HEK293T (cell line): ENCODE results near the gene FHAD1.

Source experiments
- CTCF ChIA-PET: fragments of 350-600 bp; formaldehyde crosslinking; extraction: SDS; loops from one replicate; lab custom pipeline; 2021; ENCODE audit warnings: antibody characterized with exemption, inconsistent platforms; lab: Yijun Ruan, JAX
- POLR2A ChIA-PET: fragments of 350-600 bp; formaldehyde crosslinking; extraction: SDS; loops from one replicate; lab custom pipeline; 2020; ENCODE audit warnings: antibody characterized with exemption, inconsistent platforms; lab: Yijun Ruan, JAX
- DNase-seq: peaks from one replicate; pipeline ENCODE4 v3.0.0; 2012; ENCODE audit warnings: mixed read lengths; ENCODE audit errors: extremely low spot score
- ARNT ChIP-seq: fragments of 450-650 bp; IDR thresholded peaks from 2 replicates; pipeline ENCODE4 v1.6.1; 2017; ENCODE audit warnings: mild to moderate bottlenecking
- BHLHE40 ChIP-seq: fragments of 450-650 bp; IDR thresholded peaks from 2 replicates; pipeline ENCODE4 v1.6.1; 2016; ENCODE audit warnings: mild to moderate bottlenecking, moderate library complexity, borderline replicate concordance
- CTBP1 ChIP-seq: fragments of 450-650 bp; IDR thresholded peaks from 2 replicates; pipeline ENCODE4 v1.6.1; 2016; ENCODE audit warnings: borderline replicate concordance
- ELF4 ChIP-seq: fragments of 450-650 bp; IDR thresholded peaks from 2 replicates; pipeline ENCODE4 v1.6.1; 2017; ENCODE audit warnings: antibody characterized with exemption
- FOXA1 ChIP-seq: fragments of 450-650 bp; IDR thresholded peaks from 2 replicates; pipeline ENCODE4 v1.6.1; 2016; ENCODE audit warnings: mild to moderate bottlenecking
- FOXK2 ChIP-seq: fragments of 450-650 bp; IDR thresholded peaks from 2 replicates; pipeline ENCODE4 v1.6.1; 2016; ENCODE audit warnings: mild to moderate bottlenecking
- FOXM1 ChIP-seq: fragments of 450-650 bp; IDR thresholded peaks from 2 replicates; pipeline ENCODE4 v1.6.1; 2017; ENCODE audit warnings: mild to moderate bottlenecking, borderline replicate concordance
- HDGF ChIP-seq: fragments of 450-650 bp; IDR thresholded peaks from 2 replicates; pipeline ENCODE4 v1.6.1; 2017; ENCODE audit warnings: antibody characterized with exemption, borderline replicate concordance
- L3MBTL2 ChIP-seq: fragments of 450-650 bp; conservative IDR thresholded peaks from 2 replicates; pipeline ENCODE4 v1.6.1; 2016; ENCODE audit warnings: mild to moderate bottlenecking
- LEF1 ChIP-seq: fragments of 450-650 bp; IDR thresholded peaks from 2 replicates; pipeline ENCODE4 v1.6.1; 2017; ENCODE audit warnings: mild to moderate bottlenecking, borderline replicate concordance
- NFRKB ChIP-seq: fragments of 450-650 bp; IDR thresholded peaks from 2 replicates; pipeline ENCODE4 v1.6.1; 2016; ENCODE audit warnings: mild to moderate bottlenecking, moderate library complexity
- SP1 ChIP-seq: fragments of 450-650 bp; IDR thresholded peaks from 2 replicates; pipeline ENCODE4 v1.6.1; 2017
- SUZ12 ChIP-seq: fragments of 450-650 bp; IDR thresholded peaks from 2 replicates; pipeline ENCODE4 v1.6.1; 2016; ENCODE audit warnings: mild to moderate bottlenecking
- TARDBP ChIP-seq: fragments of 450-650 bp; IDR thresholded peaks from 2 replicates; pipeline ENCODE4 v1.6.1; 2016
- ZNF384 ChIP-seq: fragments of 450-650 bp; IDR thresholded peaks from 2 replicates; pipeline ENCODE4 v1.6.1; 2016
- TF ChIP-seq, protein P1 (sequence below): fragments of 450-650 bp; IDR thresholded peaks from 2 replicates; pipeline ENCODE4 v1.6.1; 2016

The FHAD1 gene

GRCh38 chr1:15217654-15218053 is 29.4 kb upstream of the FHAD1 start:
- DNase-seq, result no peak
- TF ChIP-seq, protein P1, sequence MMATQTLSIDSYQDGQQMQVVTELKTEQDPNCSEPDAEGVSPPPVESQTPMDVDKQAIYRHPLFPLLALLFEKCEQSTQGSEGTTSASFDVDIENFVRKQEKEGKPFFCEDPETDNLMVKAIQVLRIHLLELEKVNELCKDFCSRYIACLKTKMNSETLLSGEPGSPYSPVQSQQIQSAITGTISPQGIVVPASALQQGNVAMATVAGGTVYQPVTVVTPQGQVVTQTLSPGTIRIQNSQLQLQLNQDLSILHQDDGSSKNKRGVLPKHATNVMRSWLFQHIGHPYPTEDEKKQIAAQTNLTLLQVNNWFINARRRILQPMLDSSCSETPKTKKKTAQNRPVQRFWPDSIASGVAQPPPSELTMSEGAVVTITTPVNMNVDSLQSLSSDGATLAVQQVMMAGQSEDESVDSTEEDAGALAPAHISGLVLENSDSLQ, result no peak
- TF ChIP-seq LEF1 (no peak), FOXA1 (no peak), ELF4 (no peak), BHLHE40 (no peak), NFRKB (no peak), FOXK2 (no peak), TARDBP (no peak), ARNT (no peak), FOXM1 (no peak), CTBP1 (no peak), SUZ12 (no peak), ZNF384 (no peak), SP1 (no peak), L3MBTL2 (no peak), HDGF (no peak)
- ChIA-PET POLR2A (no interaction called here), CTCF (no interaction called here)

GRCh38 chr1:15218287-15219279 is 28.4 kb upstream of the FHAD1 start:
- ChIA-PET POLR2A (no interaction called here), CTCF (no interaction called here)
- TF ChIP-seq, protein P1, result no peak
- no peak for DNase-seq

- DNase-seq, result no peak
- TF ChIP-seq FOXM1, result no peak
- no peak for TF ChIP-seq ZNF384
- TF ChIP-seq, protein P1, result no peak
- no peak for TF ChIP-seq SP1
- TF ChIP-seq FOXA1, result no peak
- no peak for TF ChIP-seq SUZ12
- no peak for TF ChIP-seq FOXK2
- POLR2A ChIA-PET, result no interaction called here
- CTCF ChIA-PET, result no interaction called here
These were observed 27.6 kb upstream of the FHAD1 start for GRCh38 chr1:15219280-15220023.

DNA sequence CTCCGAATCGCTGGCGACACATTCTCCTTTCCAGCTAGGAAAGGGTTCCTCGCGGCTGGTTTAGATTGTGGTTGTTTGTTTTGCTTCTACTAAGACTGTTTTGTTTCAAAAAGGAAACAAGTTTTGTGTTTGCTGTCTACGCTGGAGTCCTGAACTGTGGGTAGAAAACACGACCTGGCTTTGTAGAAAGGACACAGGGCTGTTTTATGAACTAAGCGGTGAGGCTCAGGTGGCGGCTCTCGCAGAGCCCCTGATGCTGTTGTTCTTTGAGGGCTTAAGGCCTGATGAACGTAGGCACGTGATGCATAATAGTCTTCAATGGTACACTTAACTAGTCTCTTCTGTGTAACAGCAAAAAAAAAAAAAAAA is 27.0 kb upstream of the FHAD1 start:
- POLR2A ChIA-PET, result interaction anchor here (0.8 kb wide), 1 partner anchor 9 kb away, joined by 3 read pairs; no protein-coding TSS in a partner anchor
- TF ChIP-seq NFRKB (no peak), TARDBP (no peak), HDGF (no peak), SUZ12 (no peak), ELF4 (no peak), ZNF384 (no peak)
- CTCF ChIA-PET, result interaction anchor here (1.2 kb wide), 1 partner anchor 11 kb away, joined by 3 read pairs; no protein-coding TSS in a partner anchor
- no peak for DNase-seq

DNA sequence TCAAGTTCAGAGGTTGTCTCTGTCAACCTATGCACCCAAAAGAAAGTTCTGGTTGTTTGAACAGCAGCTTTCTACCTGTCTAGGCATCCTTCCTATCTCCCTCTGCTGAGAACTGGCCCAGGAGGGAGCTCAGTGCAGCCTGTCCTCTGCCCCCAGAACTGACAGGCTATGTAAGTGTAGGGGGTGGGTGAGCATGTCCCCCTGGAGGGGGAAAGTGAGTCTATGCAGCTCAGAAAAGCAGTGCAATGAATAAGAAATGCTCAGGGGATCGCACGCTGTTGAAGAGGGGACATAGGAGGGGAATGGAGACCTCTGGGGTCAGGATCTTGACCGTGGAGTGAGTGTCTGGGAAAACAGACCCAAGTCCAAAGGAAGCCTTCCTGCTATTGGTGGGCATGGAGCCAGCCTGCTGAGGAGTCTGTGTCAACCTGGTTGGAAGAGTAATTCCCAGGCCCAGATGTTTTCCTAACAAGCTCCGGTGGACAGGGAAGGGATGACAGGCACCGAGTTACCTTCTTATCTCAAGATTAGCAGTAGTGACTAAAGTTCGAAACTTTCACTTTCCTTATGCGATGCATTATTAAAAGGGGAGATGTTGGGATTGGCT is 26.1 kb upstream of the FHAD1 start:
- POLR2A ChIA-PET, result interaction anchor here (0.8 kb wide), 1 partner anchor 10 kb away, joined by 3 read pairs; no protein-coding TSS in a partner anchor
- TF ChIP-seq CTBP1 (no peak), ZNF384 (no peak), ARNT (no peak), TARDBP (no peak), HDGF (no peak), SUZ12 (no peak), FOXM1 (no peak), NFRKB (no peak), BHLHE40 (no peak), L3MBTL2 (no peak), LEF1 (no peak), FOXK2 (no peak), FOXA1 (no peak), ELF4 (no peak), SP1 (no peak)
- TF ChIP-seq, protein P1, result no peak
- no peak for DNase-seq
- CTCF ChIA-PET, result interaction anchor here (1.2 to 1.6 kb wide), 2 partner anchors 12 kb away, joined by 3 to 4 read pairs; no protein-coding TSS in a partner anchor
